NT2/D1 (cell line): ENCODE measurements around the gene OPCML.

Experiments
- SUZ12 ChIP-seq: IDR thresholded peaks from 2 replicates; pipeline ENCODE4 v1.6.1; 2011; ENCODE audit not compliant: insufficient read length, insufficient read depth; ENCODE audit errors: extremely low read depth
- ZNF274 ChIP-seq: IDR thresholded peaks from 2 replicates; pipeline ENCODE4 v1.6.1; 2011; ENCODE audit warnings: mild to moderate bottlenecking, low read depth, low read length

- TF ChIP-seq SUZ12: no peak
- TF ChIP-seq ZNF274: no peak
These were observed 556.2 kb downstream of the OPCML start for GRCh38 chr11:132976115-132976514.
